NCI-H2227 treated with DMSO at 0.1 percent for 48 hours (cell line): Measurements from ENCODE around the gene GPR137B.
"Not testable (repeated sequence)": the region's sequence is repeated elsewhere in the genome, so short reads cannot be mapped to it uniquely, and the experiment has no call there.

Experiments
- DNase-seq: peaks from one replicate; lab custom pipeline; 2025; lab: John Stamatoyannopoulos, UW

The GPR137B gene

DNA sequence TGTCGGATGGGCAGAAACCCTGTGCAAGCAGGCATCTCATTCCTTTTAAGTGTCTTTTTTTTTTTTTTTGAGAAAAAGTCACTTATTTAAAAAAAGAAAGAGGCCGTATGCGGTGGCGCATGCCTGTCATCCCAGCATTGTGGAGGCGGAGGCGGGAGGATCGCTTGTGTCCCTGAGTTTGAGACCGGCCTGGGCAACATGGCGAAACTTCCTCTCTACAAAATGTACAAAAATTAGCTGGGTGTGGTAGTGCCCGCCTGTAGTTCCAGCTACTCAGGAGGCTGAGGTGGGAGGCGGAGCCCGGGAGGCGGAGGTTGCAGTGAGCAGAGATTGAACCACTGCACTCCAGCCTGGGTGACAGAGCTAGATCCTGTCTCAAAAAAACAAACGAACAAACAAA lies 1.7 kb downstream of the GPR137B start:
- no peak for DNase-seq

DNA sequence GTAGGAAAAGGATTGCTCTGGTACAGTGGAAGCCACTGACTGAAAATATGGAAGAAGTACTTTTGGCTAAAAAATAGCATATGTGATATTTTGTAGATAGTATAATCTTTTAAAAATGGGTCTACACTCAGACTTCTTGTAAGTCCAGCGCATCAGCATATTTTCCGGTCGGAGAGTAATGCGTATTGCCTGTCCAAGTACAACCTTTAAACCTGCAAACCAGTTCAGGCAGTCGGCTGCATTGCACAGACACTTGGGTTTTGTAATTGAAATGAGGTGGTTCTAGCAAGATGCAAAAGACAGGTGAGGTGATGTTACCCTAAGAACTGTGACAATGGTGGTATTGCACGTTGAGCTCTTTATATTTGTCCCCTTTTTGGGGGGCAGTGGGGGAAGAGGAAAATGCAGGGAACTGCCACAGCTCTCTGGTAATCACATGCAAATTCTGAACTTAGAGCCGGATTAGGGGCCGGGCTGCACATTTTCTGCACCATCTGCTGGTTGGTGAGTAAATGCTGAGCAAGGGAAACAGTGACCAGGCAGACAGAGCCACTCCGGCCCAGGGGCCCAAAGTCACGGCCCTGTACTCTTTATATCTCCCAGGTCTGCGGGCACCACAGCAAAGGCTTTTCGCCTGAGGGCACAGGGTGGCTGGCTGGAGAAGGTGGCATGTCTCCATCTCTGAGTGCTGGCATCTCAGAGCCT lies 2.3 kb downstream of the GPR137B start:
- no peak for DNase-seq

DNA sequence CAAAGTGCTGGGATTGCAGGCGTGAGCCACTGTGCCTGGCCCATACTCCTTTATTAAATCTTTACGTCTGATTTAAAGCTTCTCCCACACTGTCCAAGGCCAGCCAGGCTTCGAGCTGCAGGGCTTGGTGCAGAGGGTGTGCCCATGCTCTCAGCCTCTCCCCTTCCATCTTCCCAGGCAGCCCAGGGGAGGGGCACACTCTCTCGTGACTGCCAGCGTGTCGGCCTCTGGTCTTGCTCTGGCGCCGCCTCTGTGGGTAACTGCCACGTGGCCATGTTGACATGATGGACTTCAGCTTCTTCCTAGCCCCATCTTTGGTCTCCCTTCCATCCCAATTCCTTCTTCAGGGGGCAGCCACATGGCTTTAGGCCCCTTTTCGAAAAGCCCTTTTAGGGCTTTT lies 4.7 kb downstream of the GPR137B start:
- DNase-seq = no peak

- no peak for DNase-seq
Observed at GRCh38 chr1:236147521-236148469, 5.5 kb downstream of the GPR137B start.

DNA sequence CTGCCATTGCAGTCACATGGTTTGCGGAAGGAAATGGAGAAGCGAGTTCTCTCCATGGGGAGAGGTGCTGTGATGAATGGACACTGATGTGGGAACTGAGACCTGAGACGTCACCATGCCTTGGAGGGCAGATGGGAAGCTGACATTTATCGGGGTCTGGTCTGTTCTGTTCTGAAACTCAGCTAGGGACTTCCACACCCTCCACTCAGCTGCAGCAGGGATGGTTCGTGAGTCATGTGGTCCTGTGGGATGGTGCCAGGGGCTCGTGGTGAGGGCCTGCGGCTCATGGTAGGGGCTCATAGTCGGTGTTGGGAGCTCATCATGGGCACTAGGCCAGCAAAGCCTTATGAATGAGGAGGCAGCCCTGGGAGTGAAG lies 6.1 kb downstream of the GPR137B start:
- DNase-seq = no peak

- DNase-seq = no peak
Observed at GRCh38 chr1:236149003-236149595, 6.8 kb downstream of the GPR137B start.

GRCh38 chr1:236149696-236150228 lies 7.4 kb downstream of the GPR137B start:
- no peak for DNase-seq

DNA sequence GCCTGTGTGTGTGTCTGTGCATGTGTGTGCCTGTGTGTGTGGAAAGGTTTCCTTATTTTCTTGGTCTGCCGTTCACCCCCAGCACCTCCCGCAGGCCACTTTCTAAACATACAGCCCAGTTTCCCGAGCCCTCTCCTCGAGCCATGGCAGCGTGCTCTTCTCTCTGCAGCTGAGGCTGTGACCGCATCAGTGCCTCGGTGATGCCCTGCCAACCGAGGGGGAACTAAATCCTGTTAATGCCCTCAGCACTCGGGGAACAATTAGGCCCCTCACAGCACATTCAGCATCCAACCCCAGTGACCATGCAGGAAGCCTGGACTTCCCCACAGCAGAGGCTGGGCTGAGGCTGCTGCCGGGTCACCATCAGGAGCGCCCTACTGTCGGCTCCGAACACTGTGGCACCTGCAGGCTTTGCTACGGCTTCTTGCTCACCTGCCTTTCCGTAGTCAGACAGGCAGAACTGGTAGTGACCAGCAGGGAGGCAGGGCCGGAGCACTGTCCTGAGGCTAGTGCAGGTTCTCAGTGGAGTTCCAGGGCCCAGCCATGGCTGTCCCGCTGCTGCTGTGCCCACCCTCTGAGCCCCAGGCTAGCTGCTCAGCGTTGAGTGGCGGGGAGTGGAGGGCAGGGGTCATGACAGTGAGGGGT lies 8.1 kb downstream of the GPR137B start:
- DNase-seq = no peak

GRCh38 chr1:236150986-236151385 lies 8.6 kb downstream of the GPR137B start:
- no peak for DNase-seq

DNA sequence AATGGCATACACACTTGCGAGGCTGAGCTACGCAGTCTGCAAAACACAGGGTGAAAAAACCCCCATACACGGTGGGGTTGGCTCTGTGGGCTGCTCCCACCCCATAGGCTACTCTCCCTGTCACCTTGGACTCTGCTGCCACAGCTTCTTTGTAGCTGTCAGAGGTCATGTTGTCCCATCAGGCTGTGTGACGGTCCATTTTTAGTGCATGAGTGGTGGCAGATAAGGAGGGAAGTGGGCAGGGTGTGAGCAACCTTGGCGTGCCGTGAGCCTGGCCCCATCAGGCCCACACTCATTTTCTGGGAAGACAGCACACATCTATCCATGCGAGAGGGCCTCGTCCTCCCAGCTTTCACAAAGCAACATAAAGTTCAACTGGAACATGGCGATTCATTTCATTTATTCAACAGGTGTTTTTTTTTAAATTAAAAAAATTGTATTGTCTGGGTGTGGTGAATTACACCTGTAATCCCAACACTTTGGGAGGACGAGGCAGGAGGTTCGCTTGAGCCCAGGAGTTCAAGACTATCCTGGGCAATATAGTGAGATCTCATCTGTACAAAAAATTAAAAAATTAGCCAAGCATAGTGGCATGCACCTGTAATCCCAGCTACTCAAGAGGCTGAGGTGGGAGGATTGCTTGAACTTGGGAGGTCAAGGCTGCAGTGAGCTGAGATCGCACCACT lies 9.5 kb downstream of the GPR137B start:
- no peak for DNase-seq

- DNase-seq = no peak
Observed at GRCh38 chr1:236154126-236154525, 11.8 kb downstream of the GPR137B start.

DNA sequence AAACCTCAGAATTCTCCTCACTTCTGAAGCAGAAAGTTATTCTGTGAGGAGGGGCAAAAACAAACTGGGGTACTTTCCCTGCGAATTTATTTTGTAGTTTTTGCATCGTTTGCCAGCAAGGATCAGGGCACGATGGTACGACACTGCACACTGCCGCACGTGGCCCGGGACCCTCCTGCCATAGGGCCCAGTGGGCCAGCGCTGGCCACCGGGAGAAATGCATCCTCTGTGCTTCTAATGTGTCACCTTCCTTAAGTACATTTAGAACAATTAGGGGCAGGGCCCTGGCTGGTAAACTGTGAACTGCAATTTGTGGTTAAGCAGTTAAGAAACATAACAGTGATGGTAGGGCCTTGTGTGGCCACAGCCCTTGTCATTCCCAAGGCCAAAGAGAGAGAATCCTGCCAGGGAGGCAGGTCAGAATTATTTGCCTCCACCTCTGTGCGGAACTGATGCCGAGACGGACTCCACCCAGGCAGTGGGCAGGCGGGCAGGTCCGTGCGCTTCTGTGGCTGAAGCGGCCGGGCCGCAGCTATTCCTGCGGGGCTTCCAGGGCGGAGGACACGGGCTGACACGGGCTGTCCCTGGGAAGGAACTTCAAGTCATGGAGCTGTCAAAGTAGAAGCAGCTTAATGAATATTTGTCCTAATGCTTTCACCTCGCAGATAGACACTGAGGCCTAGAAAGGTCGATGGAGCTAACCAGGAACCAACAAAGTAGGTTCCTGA lies 12.5 kb downstream of the GPR137B start:
- DNase-seq = no peak

DNA sequence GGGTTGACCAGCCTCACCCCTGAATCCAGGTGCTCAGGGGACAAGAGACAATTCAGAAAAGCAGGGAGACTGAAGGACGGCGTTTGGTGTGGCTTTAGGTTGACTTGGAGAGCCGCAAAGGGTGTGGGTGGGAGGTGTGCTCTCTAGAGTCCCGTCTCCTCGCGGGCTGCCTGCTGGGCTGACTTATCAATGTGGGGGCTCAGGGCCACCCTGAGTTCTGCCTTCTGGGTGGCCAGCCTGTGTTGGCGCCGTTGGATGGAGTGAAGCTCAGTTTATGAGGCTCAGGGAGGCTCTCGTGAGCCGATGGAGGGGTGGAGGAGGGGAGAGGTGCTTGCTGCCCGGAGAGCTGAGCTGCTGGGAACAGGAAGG lies 13.0 kb downstream of the GPR137B start:
- DNase-seq = no peak

DNA sequence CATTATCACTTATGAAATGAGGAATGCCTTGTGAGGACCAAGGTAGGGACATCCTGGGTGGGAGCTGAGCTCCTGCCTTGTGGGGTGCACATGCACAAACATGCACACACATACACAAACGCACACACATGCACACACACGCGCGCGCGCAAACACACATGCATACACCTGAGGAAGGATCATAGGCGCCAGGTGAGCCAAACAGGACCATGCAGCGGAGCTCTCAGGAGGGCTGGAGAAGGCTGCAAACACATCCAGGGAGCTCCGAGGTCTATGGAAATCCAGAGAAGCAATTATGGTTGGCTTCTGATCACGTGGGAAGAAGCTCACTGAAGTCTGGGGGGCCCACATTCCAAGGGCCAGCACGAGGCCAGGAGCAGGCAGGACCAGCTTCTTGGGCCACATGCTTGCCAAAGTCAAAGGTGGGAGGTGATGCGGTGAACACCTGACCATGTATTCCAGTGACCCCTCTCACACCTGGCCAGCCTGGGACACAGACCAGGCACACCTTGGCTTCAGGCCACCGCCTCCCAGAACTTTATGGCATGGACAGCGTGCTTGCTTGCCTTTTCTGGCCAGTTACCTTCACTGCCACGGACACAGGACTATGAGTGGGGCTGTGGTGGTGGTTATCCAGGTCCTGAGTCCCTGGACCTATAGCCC lies 13.6 kb downstream of the GPR137B start:
- DNase-seq = no peak

- DNase-seq = no peak
Observed at GRCh38 chr1:236156512-236157208, 14.3 kb downstream of the GPR137B start.

GRCh38 chr1:236158072-236158471 lies 15.7 kb downstream of the GPR137B start:
- DNase-seq = not testable (repeated sequence)

DNA sequence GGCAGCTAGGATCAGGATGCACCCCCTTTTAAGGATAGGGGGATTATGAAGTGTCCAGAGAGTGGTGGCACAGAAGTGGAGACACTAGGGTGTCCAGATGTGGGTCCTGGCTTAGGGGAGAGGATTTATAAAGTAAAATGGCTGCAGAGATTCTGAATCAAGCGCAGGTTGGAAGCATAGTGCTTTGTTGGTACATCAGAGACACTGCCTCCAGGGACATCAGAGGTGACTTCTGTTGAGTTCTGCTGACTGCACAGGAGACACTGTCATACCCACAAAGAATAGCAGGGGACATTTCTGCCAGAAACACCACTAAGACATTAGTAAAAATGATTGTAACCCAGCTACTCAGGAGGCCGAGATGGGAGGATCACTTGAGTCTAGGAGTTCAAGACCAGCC lies 16.4 kb downstream of the GPR137B start:
- DNase-seq = no peak

DNA sequence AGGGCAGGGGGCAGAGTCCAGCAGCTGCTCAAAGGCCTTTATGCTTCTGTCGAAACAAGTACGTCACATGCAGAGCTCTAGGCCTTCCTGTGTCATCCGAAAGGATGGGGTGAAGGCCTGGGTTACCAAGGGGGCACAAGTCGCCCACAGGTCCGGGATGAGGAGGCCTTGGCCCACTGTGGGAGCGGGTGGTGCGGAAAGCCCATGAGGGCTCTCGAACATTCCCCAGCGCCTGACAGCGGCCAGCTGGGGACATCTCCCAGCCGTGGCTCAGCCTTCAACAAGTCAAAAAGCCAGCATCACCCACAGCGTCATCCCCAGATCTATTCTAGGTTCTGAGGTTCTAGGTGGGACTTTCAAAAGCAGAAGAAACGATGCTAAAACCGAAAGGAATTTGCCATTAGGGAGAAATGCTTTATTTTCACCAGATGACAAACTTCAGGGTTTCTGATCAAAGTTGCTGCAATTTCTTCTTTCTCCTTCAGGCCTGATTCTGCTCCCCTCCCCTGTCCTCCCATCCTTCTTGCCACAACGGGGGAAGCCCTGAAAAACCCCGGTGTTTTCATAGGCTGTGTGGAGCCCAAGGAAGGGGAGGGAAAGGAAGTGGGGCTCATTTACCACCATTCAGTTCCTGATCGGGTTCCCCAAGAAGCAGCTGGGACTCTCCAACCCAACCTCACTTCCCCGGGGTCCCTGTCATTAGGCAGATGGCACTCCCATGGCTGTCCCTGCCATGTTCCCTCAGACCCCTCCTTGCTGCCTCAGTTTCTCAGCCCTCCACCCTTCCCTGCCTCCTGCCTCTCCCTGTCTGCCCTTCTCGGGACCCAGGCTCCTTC lies 17.6 kb downstream of the GPR137B start:
- no peak for DNase-seq
